HL-60 (cell line): ENCODE measurements around the gene HS3ST5.

Experiments
- DNase-seq, 2 experiments: peaks; one replicate each; pipeline ENCODE4 v3.0.0-alpha.2; 2010 to 2020; ENCODE audit warnings: low read depth in 1 of 2, low spot score in 1 of 2
- H3K27ac ChIP-seq: fragments of 250-450 bp; sonication (Bioruptor Pico); replicated peaks from 2 replicates; pipeline ENCODE4 v1.5.1; 2020; ENCODE audit warnings: mild to moderate bottlenecking, moderate library complexity
- H3K27me3 ChIP-seq: fragments of 250-450 bp; sonication (Bioruptor Pico); 2 replicates; pipeline ENCODE4 v1.5.1; 2021; ENCODE audit warnings: mild to moderate bottlenecking, moderate library complexity; ENCODE audit not compliant: insufficient read depth, poor library complexity, severe bottlenecking
- H3K4me3 ChIP-seq: replicated peaks from 2 replicates; pipeline ENCODE4 v1.5.1; 2011; ENCODE audit warnings: mild to moderate bottlenecking, control low read depth, low read length; ENCODE audit not compliant: insufficient read depth
- CTCF ChIP-seq: IDR thresholded peaks from one replicate; pipeline ENCODE4 v1.5.1; 2011; ENCODE audit warnings: low read length, control low read depth, inconsistent platforms; ENCODE audit not compliant: insufficient read depth
- GABPA ChIP-seq: IDR thresholded peaks from 2 replicates; pipeline ENCODE4 v1.6.1; 2012; ENCODE audit warnings: low read depth
- POLR2AphosphoS5 ChIP-seq: IDR thresholded peaks from 2 replicates; pipeline ENCODE4 v1.6.1; 2012; ENCODE audit warnings: low read depth
- REST ChIP-seq: IDR thresholded peaks from 2 replicates; pipeline ENCODE4 v1.6.1; 2012; ENCODE audit warnings: low read depth; ENCODE audit not compliant: insufficient replicate concordance
- SPI1 ChIP-seq: IDR thresholded peaks from 2 replicates; pipeline ENCODE4 v1.6.1; 2012; ENCODE audit warnings: low read depth, mild to moderate bottlenecking, borderline replicate concordance

Gene HS3ST5

GRCh38 chr6:114167583-114168576 is 174.9 kb downstream of the HS3ST5 start:
- Histone ChIP-seq H3K27me3 (no peaks in the 10 kb centered on the region), H3K4me3 (no peak overlapping the region), H3K27ac (no peak overlapping the region)
- DNase-seq, result no peak
- TF ChIP-seq CTCF, result no peak

- TF ChIP-seq SPI1 (no peak), CTCF (no peak), POLR2AphosphoS5 (no peak), REST (no peak), GABPA (no peak)
- DNase-seq, result no peak
- no peak overlapping the region for H3K27ac ChIP-seq
- no peaks in the 10 kb centered on the region for H3K27me3 ChIP-seq
- H3K4me3 ChIP-seq, result no peak overlapping the region
Observed at GRCh38 chr6:114164207-114164606, 178.6 kb downstream of the HS3ST5 start.

GRCh38 chr6:114162691-114163347 is 180.0 kb downstream of the HS3ST5 start:
- no peak for DNase-seq
- TF ChIP-seq SPI1 (no peak), CTCF (no peak), GABPA (no peak), REST (no peak), POLR2AphosphoS5 (no peak)
- H3K4me3 ChIP-seq, result no peak overlapping the region
- H3K27me3 ChIP-seq, result no peaks in the 10 kb centered on the region
- no peak overlapping the region for H3K27ac ChIP-seq
